Smooth muscle cell (in vitro differentiated cells): ENCODE results near the gene SLC13A4. TPM values are rescaled to one million over a fixed set of nuclear protein-coding genes. Genes with fewer than 3 reads are reported as not detected.
"Not testable (repeated sequence)": the region's sequence is repeated elsewhere in the genome, so short reads cannot be mapped to it uniquely, and the experiment has no call there.

ENCODE experiments used
- DNase-seq: peaks from one replicate; lab custom pipeline; 2025; ENCODE audit not compliant: unreplicated experiment; lab: John Stamatoyannopoulos, UW
- H2AFZ ChIP-seq: fragments of 200-600 bp; sonication (generic); 2 replicates; pipeline ENCODE4 v1.6.0; 2016; ENCODE audit warnings: antibody characterized with exemption, low read depth, mild to moderate bottlenecking
- H3F3A ChIP-seq: fragments of 200-600 bp; sonication (generic); 2 replicates; pipeline ENCODE4 v1.6.0; 2017; ENCODE audit warnings: antibody characterized with exemption, low read depth
- H3K27ac ChIP-seq: fragments of 200-600 bp; sonication (generic); 2 replicates; pipeline ENCODE4 v1.5.1; 2016; ENCODE audit warnings: low read depth, mild to moderate bottlenecking
- H3K27me3 ChIP-seq: fragments of 200-600 bp; sonication (generic); 2 replicates; pipeline ENCODE4 v1.6.1; 2016; ENCODE audit warnings: low read depth, mild to moderate bottlenecking
- H3K36me3 ChIP-seq: fragments of 200-600 bp; sonication (generic); 2 replicates; pipeline ENCODE4 v1.5.1; 2016; ENCODE audit warnings: low read depth
- H3K4me1 ChIP-seq: fragments of 200-600 bp; sonication (generic); 2 replicates; pipeline ENCODE4 v1.5.1; 2016; ENCODE audit warnings: low read depth
- H3K4me2 ChIP-seq: fragments of 200-600 bp; sonication (generic); 2 replicates; pipeline ENCODE4 v1.6.0; 2016; ENCODE audit warnings: mild to moderate bottlenecking
- H3K4me3 ChIP-seq: fragments of 200-600 bp; sonication (generic); 2 replicates; pipeline ENCODE4 v1.5.1; 2016; ENCODE audit warnings: mild to moderate bottlenecking
- H3K79me2 ChIP-seq: fragments of 200-600 bp; sonication (generic); 2 replicates; pipeline ENCODE4 v1.6.0; 2016; ENCODE audit warnings: low read depth, mild to moderate bottlenecking
- H3K9ac ChIP-seq: fragments of 200-600 bp; sonication (generic); 2 replicates; pipeline ENCODE4 v1.6.0; 2016; ENCODE audit warnings: low read depth
- H3K9me3 ChIP-seq: fragments of 200-600 bp; sonication (generic); replicated peaks from 2 replicates; pipeline ENCODE4 v1.5.1; 2016; ENCODE audit warnings: low read depth
- H4K20me1 ChIP-seq: fragments of 200-600 bp; sonication (generic); 2 replicates; pipeline ENCODE4 v1.6.0; 2016; ENCODE audit warnings: low read depth
- WGBS: methylation state at CpG from one replicate; pipeline ENCODE4 v1.1.7; 2016; ENCODE audit warnings: low lambda C conversion rate; 5-methylcytosine and 5-hydroxymethylcytosine counted together
- polyA plus RNA-seq: library from polyadenylated mRNA; unstranded; fragments of >200 nt; fragmentation: Nextera tagmentation; extraction: Ambion mirVana; gene quantifications from 2 replicates; pipeline ENCODE4 v1.2.1, GENCODE V29; 2016
- total RNA-seq: library from RNA; depleted of rRNA; stranded (reverse); fragments of >200 nt; gene quantifications from 2 replicates; pipeline ENCODE4 v1.2.3, GENCODE V29; 2014
- TF ChIP-seq, protein P1 (sequence below): fragments of 200-600 bp; sonication (generic); IDR thresholded peaks from 2 replicates; pipeline ENCODE4 v1.5.1; 2017; ENCODE audit warnings: borderline replicate concordance, mild to moderate bottlenecking, antibody characterized with exemption; ENCODE audit not compliant: insufficient read depth, poor library complexity, severe bottlenecking

SLC13A4 gene, protein sequence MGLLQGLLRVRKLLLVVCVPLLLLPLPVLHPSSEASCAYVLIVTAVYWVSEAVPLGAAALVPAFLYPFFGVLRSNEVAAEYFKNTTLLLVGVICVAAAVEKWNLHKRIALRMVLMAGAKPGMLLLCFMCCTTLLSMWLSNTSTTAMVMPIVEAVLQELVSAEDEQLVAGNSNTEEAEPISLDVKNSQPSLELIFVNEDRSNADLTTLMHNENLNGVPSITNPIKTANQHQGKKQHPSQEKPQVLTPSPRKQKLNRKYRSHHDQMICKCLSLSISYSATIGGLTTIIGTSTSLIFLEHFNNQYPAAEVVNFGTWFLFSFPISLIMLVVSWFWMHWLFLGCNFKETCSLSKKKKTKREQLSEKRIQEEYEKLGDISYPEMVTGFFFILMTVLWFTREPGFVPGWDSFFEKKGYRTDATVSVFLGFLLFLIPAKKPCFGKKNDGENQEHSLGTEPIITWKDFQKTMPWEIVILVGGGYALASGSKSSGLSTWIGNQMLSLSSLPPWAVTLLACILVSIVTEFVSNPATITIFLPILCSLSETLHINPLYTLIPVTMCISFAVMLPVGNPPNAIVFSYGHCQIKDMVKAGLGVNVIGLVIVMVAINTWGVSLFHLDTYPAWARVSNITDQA
- total RNA-seq (0.18 TPM in 1 of 2 replicates, not detected in the other), polyA plus RNA-seq (0.43 and 0.61 TPM in 2 replicates)

DNA sequence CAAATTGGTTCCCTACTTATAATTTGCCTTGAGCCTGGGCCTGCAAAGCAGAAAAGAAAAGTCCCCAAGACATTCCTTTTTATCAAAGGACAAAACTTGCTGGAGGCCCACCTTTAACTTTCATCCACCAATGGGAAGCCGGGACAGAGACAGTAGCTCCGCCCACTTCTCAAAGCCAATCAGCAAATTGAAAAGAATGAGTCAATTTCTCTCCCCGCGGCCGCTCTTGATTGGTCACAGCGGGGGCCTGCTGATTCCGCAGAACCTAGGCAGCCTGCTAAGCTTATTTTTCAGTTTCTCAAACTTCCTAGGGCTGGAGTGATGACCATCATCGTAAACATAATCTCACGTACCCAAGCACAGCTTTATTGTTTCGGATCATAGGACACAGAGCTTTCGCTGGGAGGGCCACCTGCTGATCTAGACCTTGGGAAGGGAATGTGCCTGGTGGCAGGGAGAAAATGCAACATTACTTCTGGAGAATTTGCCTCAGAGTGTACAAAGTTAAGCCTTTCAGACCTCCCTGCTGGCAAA lies at the start of gene SLC13A4:
SLC13A4 (minus strand) TSS at position 51 of the 534 bp plus-strand sequence. CDS start 690 bp downstream, outside the sequence.
- H3F3A ChIP-seq = no peaks in the 10 kb centered on the region
- no peaks in the 10 kb centered on the region for H4K20me1 ChIP-seq
- H3K27ac ChIP-seq = no peak within 1 kb of the TSS
- no peak for DNase-seq
- WGBS = 63% methylated on average over 11 of the region's 11 CpGs
- no peaks in the 10 kb centered on the region for H3K4me1 ChIP-seq
- TF ChIP-seq, protein P1, sequence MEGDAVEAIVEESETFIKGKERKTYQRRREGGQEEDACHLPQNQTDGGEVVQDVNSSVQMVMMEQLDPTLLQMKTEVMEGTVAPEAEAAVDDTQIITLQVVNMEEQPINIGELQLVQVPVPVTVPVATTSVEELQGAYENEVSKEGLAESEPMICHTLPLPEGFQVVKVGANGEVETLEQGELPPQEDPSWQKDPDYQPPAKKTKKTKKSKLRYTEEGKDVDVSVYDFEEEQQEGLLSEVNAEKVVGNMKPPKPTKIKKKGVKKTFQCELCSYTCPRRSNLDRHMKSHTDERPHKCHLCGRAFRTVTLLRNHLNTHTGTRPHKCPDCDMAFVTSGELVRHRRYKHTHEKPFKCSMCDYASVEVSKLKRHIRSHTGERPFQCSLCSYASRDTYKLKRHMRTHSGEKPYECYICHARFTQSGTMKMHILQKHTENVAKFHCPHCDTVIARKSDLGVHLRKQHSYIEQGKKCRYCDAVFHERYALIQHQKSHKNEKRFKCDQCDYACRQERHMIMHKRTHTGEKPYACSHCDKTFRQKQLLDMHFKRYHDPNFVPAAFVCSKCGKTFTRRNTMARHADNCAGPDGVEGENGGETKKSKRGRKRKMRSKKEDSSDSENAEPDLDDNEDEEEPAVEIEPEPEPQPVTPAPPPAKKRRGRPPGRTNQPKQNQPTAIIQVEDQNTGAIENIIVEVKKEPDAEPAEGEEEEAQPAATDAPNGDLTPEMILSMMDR = no peak
- H3K9me3 ChIP-seq = no peaks in the 10 kb centered on the region
- no peaks in the 10 kb centered on the region for H3K27me3 ChIP-seq
- no peak within 1 kb of the TSS for H3K4me3 ChIP-seq
- no peak within 1 kb of the TSS for H2AFZ ChIP-seq
- H3K9ac ChIP-seq = no peak within 1 kb of the TSS
- H3K4me2 ChIP-seq = no peak within 1 kb of the TSS
- no peaks in the 10 kb centered on the region for H3K79me2 ChIP-seq
- no peaks in the 10 kb centered on the region for H3K36me3 ChIP-seq

DNA sequence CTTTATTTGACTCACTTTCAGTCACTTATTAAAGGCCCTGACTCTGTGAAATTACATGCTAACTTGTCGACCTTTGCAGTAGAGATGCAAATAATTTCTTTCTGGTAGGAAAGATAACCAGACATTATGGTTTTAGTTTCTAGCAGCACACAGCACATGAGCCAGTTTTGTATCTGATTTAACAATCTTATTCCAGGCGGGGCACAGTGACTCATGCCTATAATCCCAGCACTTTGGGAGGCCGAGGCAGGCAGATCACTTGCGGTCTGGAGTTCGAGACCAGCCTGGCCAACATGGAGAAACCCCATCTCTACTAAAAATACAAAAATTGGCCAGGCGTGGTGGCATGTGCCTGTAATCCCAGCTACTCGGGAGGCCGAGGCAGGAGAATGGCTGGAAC lies 47.9 kb upstream of the SLC13A4 start:
- H2AFZ ChIP-seq, H4K20me1 ChIP-seq, H3K9me3 ChIP-seq, H3K9ac ChIP-seq, DNase-seq, H3K36me3 ChIP-seq, H3K4me2 ChIP-seq, H3F3A ChIP-seq, H3K79me2 ChIP-seq, H3K27me3 ChIP-seq, H3K4me3 ChIP-seq: not testable (repeated sequence)
- WGBS = 80% methylated on average over 8 of the region's 8 CpGs
- H3K27ac ChIP-seq = peak overlapping the region; percentile 89
- H3K4me1 ChIP-seq = peaks cover 29% of the 10 kb centered on the region

DNA sequence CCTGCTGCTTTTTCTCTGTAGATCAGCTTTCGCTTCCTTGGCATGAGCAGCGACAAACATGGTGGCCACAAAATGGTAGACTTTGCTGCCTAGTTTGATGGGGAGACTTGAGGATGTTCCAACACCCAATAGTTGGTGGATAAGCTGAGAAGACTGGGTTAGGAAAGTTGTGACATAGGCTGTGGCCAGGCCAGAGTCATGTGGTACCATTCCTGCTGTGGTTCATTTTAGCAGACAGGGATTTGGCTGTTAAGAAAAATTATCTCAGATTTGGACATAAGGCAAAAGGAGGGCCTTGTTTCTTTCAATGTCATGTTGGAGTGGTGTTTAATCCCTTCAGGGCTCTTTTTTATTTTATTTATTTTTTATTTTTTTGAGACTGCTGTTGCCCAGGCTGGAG lies 47.2 kb upstream of the SLC13A4 start:
- no peaks in the 10 kb centered on the region for H3K79me2 ChIP-seq
- WGBS = 98% methylated on average over 2 of the region's 2 CpGs
- no peak overlapping the region for H2AFZ ChIP-seq
- DNase-seq = no peak
- H3K4me2 ChIP-seq = no peak overlapping the region
- H3K9me3 ChIP-seq = peaks cover 8% of the 10 kb centered on the region
- H3K27me3 ChIP-seq = no peaks in the 10 kb centered on the region
- H3K4me3 ChIP-seq = no peak overlapping the region
- TF ChIP-seq, protein P1 = no peak
- peaks cover 4% of the 10 kb centered on the region for H3F3A ChIP-seq
- no peaks in the 10 kb centered on the region for H4K20me1 ChIP-seq
- H3K36me3 ChIP-seq = peaks cover 9% of the 10 kb centered on the region
- peak overlapping the region; percentile 89 for H3K27ac ChIP-seq
- H3K9ac ChIP-seq = no peak overlapping the region
- H3K4me1 ChIP-seq = peaks cover 31% of the 10 kb centered on the region

DNA sequence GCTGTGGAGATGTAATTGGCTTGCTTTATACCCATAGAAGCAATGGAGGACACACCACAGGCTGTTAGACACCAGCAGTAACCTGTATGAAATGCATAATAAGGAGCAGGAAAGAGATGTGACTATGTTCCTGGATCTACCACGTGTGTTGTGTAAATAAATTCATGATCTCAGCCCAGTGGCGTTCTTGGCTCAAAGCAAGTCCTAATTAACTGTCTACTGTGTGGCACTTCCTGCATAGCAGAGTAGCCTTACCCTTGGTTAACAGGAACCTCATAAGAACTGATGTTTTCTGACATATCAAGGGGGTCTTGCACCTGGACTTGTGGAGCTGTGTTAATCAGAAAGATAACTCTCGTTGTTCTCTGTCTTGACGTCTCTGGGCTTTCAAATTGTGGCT lies 46.3 kb upstream of the SLC13A4 start:
- peaks cover 8% of the 10 kb centered on the region for H3K9me3 ChIP-seq
- TF ChIP-seq, protein P1 = no peak
- WGBS = 36% methylated on average over 4 of the region's 4 CpGs
- H3K79me2 ChIP-seq = no peaks in the 10 kb centered on the region
- peak overlapping the region; percentile 89 for H3K27ac ChIP-seq
- H3K4me3 ChIP-seq = no peak overlapping the region
- H3K27me3 ChIP-seq = no peaks in the 10 kb centered on the region
- H2AFZ ChIP-seq = peak overlapping the region; percentile 59
- peak overlapping the region; percentile 33 for H3K4me2 ChIP-seq
- peaks cover 4% of the 10 kb centered on the region for H3F3A ChIP-seq
- H4K20me1 ChIP-seq = no peaks in the 10 kb centered on the region
- peak overlapping the region; percentile 16 for H3K9ac ChIP-seq
- no peak for DNase-seq
- H3K4me1 ChIP-seq = peaks cover 35% of the 10 kb centered on the region
- peaks cover 9% of the 10 kb centered on the region for H3K36me3 ChIP-seq
